ENCODE data around the gene CELA2A.

DNA sequence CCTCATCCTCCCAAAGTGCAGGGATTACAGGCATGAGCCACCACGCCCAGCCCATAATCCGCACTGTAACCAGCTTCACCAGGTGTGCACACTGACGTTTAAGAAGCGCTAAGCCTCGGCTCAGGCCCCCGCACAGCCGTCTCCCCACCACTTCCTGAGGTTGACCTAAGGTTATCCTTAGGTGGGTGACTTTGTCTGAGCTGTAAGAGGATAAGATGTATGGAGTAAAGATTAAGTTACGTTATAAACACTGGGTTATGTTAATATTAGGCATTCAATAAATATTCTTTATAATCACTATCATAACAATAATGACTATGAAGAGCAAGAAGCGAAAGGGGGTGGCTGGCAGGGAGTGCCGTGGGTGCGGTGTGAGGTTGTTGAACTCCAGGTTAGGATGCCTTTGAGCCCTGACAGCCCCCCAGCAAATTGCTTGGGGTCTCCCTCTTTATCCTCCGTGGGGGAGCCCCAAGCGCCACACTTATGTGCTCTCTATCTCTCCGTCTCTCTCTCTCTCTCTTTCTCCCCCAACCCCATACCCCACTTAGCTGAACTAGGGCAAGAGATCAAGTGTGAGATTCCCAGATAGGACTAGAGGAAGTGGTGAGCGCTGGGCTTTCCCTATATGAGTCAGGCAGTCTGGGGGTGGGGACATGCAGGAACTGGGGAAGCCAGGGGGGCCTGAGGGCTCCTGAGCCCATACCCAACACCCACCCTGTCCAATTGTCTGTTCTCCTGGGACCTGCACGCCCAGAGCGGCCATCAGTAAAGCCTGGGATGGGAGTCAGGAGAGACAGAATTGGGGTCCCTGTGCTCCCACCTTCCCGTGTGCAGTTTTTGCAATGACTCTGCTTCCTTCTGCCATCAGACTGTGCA lies 39.2 kb upstream of the CELA2A start:
- TF ChIP-seq, protein P1, sequence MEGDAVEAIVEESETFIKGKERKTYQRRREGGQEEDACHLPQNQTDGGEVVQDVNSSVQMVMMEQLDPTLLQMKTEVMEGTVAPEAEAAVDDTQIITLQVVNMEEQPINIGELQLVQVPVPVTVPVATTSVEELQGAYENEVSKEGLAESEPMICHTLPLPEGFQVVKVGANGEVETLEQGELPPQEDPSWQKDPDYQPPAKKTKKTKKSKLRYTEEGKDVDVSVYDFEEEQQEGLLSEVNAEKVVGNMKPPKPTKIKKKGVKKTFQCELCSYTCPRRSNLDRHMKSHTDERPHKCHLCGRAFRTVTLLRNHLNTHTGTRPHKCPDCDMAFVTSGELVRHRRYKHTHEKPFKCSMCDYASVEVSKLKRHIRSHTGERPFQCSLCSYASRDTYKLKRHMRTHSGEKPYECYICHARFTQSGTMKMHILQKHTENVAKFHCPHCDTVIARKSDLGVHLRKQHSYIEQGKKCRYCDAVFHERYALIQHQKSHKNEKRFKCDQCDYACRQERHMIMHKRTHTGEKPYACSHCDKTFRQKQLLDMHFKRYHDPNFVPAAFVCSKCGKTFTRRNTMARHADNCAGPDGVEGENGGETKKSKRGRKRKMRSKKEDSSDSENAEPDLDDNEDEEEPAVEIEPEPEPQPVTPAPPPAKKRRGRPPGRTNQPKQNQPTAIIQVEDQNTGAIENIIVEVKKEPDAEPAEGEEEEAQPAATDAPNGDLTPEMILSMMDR (IDR thresholded peaks at IDR 0.05), result no peak
- TF ChIP-seq ZFX (IDR thresholded peaks at IDR 0.05; ENCODE audit: borderline replicate concordance), result no peak

Data from 22Rv1 (cell line).